H1 (cell line): Measurements from ENCODE around the gene MACC1. TPM values are rescaled to one million over a fixed set of nuclear protein-coding genes. Genes with fewer than 3 reads are reported as not detected.

Experiments
- CHD1 ChIP-seq: IDR thresholded peaks from 2 replicates; pipeline ENCODE4 v1.6.1; 2012; ENCODE audit warnings: low read depth, low read length, improper control_type of control experiment
- CHD7 ChIP-seq: fragments of 300-600 bp; sonication (generic); IDR thresholded peaks from 2 replicates; pipeline ENCODE4 v1.7.1; 2012; ENCODE audit warnings: low read length, moderate library complexity, mild to moderate bottlenecking, inconsistent platforms; ENCODE audit not compliant: insufficient replicate concordance
- CREB1 ChIP-seq: IDR thresholded peaks from 2 replicates; pipeline ENCODE4 v1.6.1; 2012; ENCODE audit warnings: inconsistent platforms
- EZH2 ChIP-seq: fragments of 200-600 bp; sonication (generic); IDR thresholded peaks from 2 replicates; pipeline ENCODE4 v1.7.1; 2012; ENCODE audit warnings: low read depth, mild to moderate bottlenecking, moderate library complexity, low read length, inconsistent platforms; ENCODE audit not compliant: severe bottlenecking
- FOSL1 ChIP-seq: IDR thresholded peaks from 2 replicates; pipeline ENCODE4 v1.6.1; 2011; ENCODE audit warnings: mild to moderate bottlenecking, low read depth, low read length, moderate library complexity; ENCODE audit not compliant: insufficient read depth
- JUN ChIP-seq: IDR thresholded peaks from 2 replicates; pipeline ENCODE4 v1.6.1; 2011; ENCODE audit warnings: low read depth, mild to moderate bottlenecking, improper control_type of control experiment, low read length
- POLR2A ChIP-seq, 2 experiments: IDR thresholded peaks; 1 replicate in 1 of 2; 2 replicates in 1 of 2; pipeline ENCODE4 v1.6.1; 2011; ENCODE audit warnings: low read depth in 2 of 2, low read length in 2 of 2, mild to moderate bottlenecking in 2 of 2; ENCODE audit errors: control extremely low read depth in 1 of 2
- SUZ12 ChIP-seq: fragments of 200-600 bp; sonication (generic); IDR thresholded peaks from 2 replicates; pipeline ENCODE4 v1.6.1; 2012; ENCODE audit warnings: mild to moderate bottlenecking, inconsistent platforms, low read length, moderate library complexity, mixed read lengths
- polyA plus RNA-seq, 7 experiments: library from polyadenylated mRNA; depleted of rRNA in 3 of 7; stranded (reverse) in 5 of 7; unstranded in 2 of 7; fragments of >200 nt in 5 of 7; fragments of 200-250 nt in 2 of 7; gene quantifications; 1 replicate in 5 of 7; 2 replicates in 1 of 7; 4 replicates in 1 of 7; pipeline versions ENCODE4 v1.2.1 to v1.2.3, GENCODE V29; 2011 to 2013; ENCODE audit warnings: missing spikeins in 2 of 7, mixed read lengths in 2 of 7
- total RNA-seq: library from RNA; stranded (reverse); fragmentation: NEBNext Ultra II Directional; extraction: Animal tissue kit (Norgen Biotek cat#: 25700); gene quantifications from 2 replicates; pipeline ENCODE4 v1.2.1, GENCODE V29; 2021

The MACC1 gene
- total and polyA plus RNA-seq, 2 of the 8 experiments (the other 6 are each of a cell fraction or from before 2014, with no cell fraction given): 2.0 to 17.2 TPM

- TF ChIP-seq CHD7 (no peak), CHD1 (no peak), POLR2A (IDR thresholded peaks at IDR 0.05; ENCODE audit: control extremely low read depth in 1 of 2, low read depth in 2 of 2, low read length in 2 of 2) (no peak), EZH2 (no peak), JUN (no peak), CREB1 (no peak), FOSL1 (no peak), SUZ12 (no peak)
These were observed 72.4 kb downstream of the MACC1 start (continued) for GRCh38 chr7:20144801-20145200.
